Muscle of back (tissue), 11 donors: ENCODE results near the gene PIR. TPM values are rescaled to one million over a fixed set of nuclear protein-coding genes. Genes with fewer than 3 reads are reported as not detected.
A peak's percentile ranks its signal among the peaks of the same experiment; 100 is the strongest.

Experiments used
- DNase-seq, 3 donors: peaks; one replicate each; pipeline versions ENCODE4 v3.0.0 to v3.0.0-alpha.2; 2013
- polyA plus RNA-seq, 10 donors: library from polyadenylated mRNA; unstranded; fragments of 120-200 nt; gene quantifications; one replicate each; pipeline ENCODE4 v1.2.1, GENCODE V29; 2013; ENCODE audit not compliant: insufficient read length in 10 of 10

PIR gene
- polyA plus RNA-seq, 10 donors, result 2.5 to 4.5 (median 2.9) TPM

DNA sequence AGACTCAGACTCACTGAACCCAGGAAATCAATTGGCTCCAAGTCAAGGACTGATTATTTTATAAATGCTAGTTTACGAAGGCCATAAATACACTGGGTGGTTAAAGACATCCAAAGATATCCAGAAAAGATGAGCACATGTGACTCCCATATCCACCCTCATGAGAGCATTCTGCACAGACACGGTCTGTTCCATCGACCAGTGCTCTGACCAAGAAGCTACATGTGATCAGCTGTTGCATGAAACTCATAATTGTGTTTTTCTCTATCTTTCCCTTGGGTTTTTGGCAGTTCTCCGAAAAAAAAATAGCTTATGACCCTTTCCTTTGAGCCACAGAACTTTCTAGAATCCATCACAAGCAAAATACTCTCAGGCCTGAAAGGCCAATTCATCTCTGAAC, 2.7 kb upstream of the PIR start:
- DNase-seq, result no peak

DNA sequence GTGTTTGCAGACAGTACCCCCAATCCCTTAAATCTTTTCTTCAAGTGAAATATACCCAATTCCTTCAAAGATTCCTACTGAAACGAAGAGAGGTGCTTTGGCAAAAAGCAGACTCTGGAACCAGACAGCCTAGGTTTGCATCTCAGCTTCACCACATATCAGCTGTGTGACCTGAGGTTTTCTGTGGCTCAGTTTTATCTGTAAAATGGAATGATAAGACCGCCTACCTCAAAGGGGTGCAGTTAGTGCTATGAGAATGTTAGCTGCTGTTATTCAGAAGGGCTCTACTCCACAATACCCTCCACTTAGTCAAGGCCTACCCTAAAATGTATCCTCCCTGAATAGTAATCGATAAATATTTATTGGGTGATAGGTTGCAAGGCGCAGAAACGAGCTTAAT, 664 bp downstream of the PIR start:
- DNase-seq, result no peak

DNA sequence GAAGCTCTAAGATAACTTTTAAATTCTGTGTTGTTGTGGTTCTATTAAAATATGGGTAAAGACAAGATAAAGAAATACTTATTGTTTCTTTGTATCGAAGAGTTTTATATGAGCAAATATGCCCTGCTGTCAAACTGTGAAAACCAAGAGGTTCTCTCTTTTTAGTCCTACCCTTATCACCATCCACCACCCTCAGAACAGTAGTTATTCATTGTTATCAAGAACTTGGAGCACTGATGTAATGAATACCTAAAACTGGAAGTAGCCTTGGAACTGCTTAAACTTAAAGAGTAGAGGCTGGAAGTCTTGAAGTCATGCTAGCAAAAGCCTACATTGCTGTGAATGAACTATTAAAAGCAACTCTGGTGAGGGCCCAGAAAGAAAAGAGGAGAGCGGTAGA, 9.2 kb downstream of the PIR start:
- DNase-seq, result no peak

DNA sequence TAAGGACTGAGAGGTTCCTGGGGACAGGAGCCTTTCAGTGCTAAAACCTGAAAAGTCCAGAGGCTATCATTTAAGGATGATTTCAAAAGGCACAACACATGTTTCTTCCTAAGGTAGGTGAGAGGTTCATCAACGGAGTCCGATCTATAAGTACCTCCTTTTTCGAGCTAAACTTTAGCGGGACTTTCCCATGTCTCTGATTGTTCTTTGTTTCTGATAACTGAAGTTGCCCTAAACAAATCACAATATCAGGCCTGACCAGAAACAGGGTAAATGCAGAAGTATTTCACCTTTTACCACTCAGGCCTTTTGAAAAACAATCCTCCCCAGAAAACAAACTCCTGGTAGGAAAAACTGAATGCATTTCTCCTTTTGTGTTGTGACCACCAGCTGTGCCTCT, 17.6 kb downstream of the PIR start:
- DNase-seq, result no peak

DNA sequence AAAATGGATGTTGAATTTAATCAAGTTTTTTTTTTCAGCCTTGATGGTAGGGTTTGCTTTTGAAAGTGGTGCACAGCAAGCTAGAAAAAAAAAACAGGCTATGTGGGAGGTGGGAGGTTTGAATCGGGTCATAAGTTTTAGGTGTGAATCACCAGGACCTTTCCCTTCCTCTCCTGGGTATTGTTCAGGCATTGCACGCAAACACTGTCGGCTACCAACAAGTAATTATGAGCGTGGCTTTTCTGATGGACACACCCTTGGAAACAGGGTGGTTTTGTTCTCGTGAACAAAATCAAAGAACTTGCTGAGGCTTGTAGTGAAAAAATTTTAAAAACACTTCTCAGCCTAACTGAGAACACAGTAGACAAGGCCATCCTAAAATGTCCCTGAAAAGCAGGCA, 18.1 kb downstream of the PIR start:
- no peak for DNase-seq

DNA sequence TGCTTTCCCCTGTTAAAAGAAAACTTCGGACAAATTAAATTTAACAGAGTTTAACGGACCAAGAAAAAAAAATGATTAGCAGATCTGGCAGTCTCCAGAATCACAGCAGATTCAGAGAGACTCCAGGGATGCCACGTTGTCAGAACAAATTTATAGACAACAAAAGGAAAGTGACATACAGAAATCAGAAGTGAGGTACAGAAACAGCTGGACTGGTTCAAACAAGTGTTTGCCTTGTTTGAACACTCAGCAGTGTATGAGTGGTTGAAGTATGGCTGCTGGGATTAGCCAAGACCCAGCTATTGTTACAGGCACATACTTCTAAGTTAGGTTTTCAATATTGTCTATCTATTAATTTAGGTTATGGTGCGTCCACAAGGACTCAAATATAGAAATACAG, 19.1 kb downstream of the PIR start:
- no peak for DNase-seq

DNA sequence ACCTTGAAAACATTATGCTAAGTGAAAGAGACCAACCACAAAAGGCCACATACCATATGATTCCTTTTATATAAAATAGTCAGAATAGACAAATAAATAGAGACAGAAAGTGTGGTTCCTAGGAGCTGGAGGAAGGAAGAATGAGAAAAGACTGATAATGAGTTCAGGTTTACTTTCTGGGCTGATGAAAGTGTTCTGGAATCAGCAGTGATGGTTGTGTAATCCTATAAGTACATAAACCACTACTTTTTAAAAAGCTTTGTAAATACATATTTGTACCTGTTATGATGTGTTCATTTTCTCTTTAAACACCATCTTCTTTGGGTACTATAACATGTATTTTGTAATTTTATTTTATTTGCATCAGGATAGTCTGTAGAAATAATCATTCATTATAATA, 20.6 kb downstream of the PIR start:
- no peak for DNase-seq

DNA sequence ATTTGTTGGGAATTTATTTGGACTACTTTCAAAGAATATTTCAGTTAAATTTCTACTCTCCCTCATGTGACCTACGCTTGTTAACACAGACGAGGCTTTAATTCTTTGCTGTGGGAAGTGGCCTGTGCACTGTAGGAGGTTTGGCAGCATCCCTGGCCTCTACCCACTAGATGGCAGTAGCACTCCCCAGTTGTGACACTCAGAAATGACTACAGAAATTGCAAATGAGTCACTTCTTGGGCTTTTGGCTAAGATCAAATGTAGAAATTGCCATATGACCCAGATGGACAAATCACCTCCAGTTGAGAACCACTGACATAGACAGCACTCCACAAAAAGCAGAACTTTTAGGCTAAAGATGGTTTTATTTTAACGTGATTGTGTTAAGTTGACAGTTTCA, 22.1 kb downstream of the PIR start:
- DNase-seq, result peak; percentile 37 to 63 (median 55)

DNA sequence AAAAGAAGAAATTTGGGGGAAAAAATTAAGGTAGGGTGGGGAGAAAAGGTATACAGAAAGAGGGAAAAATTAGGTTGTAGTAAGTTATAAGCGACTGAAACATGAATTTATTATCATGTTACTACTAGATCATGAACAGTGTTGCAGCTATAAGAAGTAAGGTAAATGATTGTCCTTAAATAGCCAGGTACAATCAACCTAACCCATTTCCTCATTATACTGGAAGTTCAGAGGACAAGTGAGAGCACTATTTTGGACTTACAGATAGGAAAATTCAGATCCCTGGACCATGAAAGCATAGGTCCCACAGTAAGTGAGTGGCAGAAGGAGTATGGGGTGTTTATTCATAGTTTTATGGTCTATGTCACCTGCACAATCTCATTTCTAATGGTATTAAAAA, 23.5 kb downstream of the PIR start:
- DNase-seq, result no peak

DNA sequence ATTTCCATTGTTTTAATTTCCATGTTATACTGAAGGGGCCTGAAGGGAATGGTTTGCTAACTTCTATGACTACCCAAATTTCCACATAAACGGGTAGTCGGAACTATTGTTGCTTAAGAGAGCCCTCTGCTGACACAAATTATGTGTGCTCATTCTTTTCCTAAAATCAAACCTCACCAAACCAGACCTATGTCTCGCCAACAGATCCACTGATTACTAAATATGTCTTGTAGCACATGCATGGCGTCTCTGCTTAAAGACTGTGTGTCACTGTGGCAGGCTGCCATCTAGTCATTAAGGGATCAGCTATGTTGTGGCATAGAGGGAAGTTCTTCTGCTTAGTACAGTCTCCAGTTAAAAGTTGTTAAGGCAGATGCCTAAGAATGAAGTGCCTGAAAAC, 25.1 kb downstream of the PIR start:
- DNase-seq, result peak; percentile 23 to 63 (median 41)

DNA sequence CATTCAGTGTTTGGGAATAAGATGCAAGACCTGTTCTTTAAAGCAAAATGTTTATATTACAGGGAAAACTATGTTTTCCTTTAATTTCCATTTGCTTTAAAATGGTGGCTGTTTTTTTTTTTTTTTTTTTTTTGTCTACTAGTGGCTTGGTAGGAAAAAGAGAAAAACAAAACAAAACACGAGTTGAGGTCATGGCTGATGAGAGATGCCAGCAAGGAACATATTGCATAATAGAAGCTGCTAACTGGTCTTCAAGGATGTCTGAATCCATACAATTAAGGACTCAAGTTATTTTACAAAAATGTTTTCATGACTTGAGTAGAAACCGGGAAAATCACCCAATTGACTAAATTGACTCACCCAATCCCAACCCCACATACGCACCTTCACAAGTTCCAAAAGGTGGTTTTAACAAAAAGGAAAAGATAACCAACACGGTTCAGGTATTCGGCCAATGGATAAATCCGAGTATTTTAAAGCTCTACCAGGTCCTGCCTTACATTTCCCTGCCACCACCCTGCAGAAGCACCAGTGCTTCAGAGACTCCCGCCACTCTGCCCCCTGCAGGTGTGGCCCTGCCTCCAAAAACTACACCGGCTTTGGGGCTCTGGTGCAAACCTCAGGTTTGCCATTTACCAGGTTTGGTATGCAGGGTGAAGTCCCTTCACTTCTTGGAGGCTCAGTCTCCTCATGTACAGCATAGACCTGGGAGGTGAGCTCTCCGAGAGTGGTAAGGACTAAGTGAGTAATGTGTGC, 27.1 kb downstream of the PIR start:
- no peak for DNase-seq

DNA sequence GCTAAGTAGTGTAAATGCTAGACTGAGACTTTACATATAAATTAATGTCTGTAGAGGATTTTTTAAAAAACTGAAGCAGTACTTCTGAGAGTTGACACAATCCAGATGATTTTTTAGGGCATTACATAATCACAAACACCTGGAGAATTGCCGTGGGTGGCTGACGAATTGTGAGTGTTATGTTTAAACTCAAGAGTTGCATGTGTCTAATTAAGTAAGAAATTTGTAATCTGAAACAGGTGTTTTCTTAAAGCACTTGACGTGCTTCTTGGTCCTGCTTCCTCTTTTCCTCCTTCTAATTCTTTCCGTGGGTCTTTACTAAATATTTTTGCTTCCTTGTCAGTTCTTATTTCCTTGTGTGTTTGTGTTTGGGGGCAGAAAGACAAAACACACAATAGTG, 27.8 kb downstream of the PIR start:
- DNase-seq, result peak in 1 of 3 donors; percentile 6

DNA sequence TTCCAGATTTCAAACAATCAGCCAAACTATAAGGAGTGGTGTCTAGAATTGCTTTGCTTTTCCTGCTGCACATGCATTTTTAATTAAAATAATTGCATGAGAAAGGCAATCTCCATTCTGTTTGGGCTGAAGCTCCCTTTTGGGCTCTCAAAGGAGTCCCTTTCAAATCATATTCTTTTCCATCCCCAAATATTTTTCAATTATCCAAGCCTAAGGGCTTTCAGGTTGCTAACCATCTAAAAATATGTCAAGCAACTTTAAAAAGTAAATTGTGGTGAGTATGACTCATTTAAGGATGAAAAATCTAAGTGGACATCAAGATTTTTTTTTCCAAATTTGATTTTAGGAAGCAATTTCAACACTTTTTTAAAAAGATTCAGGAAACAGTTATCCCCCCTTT, 28.4 kb downstream of the PIR start:
- no peak for DNase-seq

DNA sequence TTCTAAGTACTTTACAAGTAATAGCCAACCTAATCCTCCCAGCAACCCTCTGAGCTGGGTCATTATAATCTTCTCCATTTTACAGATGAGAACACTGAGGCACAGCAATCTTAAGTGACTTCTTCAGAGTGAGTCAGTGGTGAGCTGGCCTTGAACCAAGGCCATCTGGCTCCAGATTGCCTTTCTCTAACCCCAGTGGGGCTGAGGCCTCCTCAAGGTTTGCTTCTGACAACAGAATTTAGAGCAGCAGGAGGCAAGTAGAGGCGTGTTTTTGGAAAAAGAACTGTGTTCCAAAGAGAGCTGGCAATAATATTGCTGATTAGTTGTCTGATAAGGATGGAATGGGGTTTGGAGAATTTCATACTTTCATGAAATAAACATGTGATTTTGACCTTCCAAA, 41.2 kb downstream of the PIR start:
- DNase-seq, result no peak

DNA sequence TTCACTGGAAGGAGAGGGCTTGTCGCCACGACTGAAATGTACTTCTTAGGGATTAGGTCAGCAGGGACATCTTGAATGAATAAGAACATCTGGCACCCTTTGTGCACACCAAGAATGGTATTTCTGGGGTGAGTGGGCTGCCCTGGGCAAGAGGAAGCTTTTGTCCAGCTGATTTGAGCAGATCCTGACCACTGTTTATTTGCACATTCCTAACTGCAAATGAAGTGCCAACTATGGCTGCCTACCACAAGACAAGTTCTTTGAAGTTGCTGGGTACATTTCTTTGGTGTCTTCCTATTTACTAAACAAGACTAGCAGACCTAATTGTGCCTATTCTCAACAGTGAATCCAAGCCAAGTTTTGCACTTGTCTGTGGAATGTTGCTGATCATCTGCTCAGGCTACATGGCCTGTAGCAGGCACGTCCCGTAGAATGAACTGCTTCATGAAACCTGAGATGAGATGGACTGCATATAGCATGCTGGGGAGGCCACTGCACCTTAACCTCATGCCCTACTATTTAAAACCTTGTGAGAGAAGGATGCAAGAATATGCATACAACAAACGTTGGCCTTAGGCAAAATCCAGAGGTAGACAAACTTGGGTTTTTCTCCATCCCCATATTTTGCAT, 45.0 kb downstream of the PIR start:
- peak in 1 of 3 donors; percentile 20 for DNase-seq

DNA sequence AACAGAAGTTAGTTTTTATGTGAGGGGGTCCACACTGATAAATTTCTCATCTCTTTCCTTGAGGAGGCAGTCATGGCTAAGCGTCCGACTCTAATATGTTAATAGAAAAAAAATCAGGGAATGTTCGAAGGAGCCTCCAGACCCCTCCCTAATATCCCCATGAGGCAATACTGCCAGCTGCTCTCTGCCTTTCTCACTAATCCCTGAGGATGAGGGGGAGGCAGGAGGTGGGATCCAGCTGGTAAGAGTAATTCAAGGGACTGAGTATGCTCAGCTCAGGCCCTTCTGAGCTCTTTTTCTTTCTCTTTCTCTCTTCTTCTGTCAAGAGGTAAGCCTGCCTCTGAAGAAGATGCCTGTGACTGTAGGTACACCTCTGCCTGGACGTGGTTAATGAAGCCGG, 51.7 kb downstream of the PIR start:
- no peak for DNase-seq

DNA sequence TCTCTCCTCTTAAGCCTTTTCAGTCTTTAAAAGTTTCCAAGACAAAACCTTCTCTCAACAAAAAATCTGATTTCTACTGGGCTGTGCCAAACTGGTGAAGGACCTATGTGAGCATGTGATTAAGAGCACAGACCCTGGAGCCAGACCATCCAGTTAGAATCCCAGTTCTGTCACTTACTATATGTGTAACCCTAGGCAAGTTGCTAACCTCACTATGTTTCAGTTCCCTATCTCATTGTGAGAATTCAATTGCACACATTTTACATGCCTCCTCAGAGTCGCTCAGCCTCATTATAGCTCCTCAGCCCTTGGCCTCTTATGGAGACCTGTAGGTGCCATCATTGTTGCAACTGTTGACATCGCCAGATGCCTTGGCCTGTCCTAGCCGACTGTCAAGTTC, 54.8 kb downstream of the PIR start:
- no peak for DNase-seq

DNA sequence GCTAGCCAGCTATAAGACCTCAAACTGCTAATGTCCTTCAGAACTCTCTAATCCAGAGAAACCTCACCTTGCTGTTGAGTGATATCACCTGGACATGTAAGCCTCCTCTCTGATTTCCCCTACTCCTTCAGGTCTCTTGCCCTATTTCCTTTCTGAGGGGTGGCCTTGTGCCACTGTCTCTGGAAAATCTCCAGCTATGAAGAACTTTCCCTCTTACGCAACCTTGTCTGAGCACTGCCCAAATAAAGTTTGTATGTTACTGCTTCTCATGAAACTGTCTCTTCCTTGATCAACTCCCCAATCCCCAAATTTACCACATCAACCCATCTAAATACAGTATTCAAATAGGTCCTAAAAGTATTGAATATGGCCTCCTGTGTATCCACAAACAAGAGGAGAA, 55.4 kb downstream of the PIR start:
- no peak for DNase-seq

DNA sequence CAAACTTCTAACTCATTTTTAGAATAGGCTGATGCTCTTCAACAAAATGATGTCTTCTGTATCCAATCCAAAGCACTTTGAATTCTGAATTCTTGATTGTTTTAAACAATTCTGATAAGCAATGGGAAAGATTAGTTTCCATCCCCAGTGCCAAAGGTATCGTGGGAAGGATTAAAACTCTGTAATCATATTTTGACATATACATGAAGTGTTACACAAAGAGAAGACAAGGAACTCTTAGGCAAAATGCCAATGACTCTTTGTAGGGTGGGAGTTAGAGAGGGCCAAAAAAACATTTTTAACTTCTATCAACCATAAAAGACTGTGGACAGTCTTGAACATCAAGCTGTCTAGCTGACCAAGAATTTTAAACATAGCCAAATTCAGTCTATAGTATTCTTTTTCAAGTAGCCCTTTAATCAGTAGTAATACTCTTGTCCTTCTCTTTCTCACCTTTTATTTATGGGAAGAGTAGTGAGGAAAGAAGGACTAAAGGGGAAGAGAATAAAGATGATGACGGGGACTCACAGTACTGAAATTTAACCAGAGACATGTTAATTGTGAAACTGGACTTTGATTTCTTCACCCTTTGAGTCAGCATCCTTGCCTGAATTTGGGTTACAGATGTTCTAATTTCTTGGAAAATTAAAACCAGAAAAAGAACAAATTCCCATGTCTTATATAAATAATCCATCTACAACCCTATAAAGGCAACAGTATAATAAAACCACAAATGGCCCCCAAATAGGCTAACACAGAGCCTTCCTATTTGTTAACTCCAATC, 57.1 kb downstream of the PIR start:
- no peak for DNase-seq

DNA sequence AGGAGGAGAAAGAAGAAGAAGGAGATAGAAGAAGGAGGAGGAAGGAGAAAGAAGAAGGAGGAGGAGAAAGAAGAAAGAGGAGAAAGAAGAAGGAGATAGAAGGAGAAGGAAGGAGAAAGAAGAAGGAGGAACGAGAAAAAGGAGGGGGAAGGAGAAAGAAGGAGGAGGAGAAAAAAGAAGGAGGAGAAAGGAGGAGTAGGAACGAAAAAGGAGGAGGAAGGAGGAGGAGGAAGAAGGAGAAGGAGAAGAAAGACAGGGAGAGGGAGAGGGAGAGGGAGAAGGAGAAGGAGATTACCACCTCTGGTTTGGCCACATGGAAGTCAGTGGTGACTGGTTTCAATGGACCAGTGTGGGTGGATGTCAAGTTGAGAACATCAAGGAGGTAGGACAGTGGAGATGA, 58.9 kb downstream of the PIR start:
- DNase-seq, result no peak

DNA sequence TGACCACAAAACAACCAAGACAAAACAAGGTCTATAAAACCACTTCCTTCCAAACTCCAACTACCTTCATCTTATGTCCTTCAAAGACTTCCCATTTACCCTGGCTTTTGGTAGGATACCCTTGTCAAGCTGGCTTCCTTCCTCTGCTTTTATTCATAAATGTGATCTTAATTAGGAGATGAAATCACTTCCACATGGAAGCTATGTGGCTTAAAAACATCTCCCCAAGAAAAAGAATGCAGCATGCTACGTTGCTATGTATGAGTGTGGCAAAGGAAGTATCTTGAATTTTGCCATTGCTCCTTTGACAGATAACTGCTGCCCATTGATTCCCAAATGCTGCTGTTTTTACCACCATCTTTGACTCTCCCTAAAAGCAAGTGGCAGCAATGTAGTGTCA, 62.5 kb downstream of the PIR start:
- DNase-seq, result no peak

DNA sequence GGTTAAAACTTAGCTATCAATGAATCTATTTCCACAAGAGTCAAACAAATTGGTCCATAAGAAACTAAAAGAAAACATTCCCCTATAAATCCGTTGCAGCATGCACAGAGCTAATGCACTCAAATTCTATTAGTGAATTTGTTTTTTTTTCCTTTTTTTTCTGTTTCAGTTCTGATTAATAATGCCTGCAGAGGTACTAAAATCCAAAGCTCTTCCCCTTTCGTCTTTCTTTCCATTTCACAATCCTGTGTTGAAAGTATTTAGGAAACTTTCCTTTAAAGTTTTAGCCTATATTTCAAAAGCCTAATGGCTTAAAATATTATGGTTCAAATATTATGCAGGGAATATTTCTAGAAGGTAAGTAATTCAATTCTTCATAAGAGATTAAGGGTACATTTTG, 63.1 kb downstream of the PIR start:
- no peak for DNase-seq

DNA sequence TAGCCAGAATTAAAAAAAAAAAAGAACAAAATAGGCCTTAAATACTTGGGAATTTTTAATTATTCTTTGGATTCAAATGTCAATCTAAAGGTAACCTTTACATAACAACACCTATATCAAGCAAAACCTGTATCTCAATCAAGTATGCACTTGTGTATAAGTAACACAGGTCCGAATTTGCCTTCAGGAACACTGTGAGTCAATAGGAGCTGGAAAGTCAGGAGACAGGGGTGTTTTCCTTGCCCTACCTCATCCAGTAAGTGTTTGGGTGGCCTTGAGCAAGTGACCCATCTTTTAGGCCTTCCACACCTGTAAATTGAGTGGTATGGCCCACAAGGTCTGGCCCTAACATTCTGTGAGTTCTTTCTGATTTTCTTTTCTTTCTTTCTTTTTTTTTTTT, 68.1 kb downstream of the PIR start:
- no peak for DNase-seq
